Adrenal gland (tissue), 5 donors: ENCODE data around the gene TIMP2.

Experiments used
- CTCF ChIP-seq, 6 experiments: fragments of 450-650 bp in 4 of 6; fragments of 200-600 bp in 2 of 6; sonication (generic) in 1 of 6; IDR thresholded peaks; 1 replicate in 5 of 6; 2 replicates in 1 of 6; pipeline versions ENCODE4 v1.5.1 to v1.8.0; 2016 to 2021; ENCODE audit warnings: antibody characterized with exemption in 6 of 6, mild to moderate bottlenecking in 2 of 6, moderate library complexity in 1 of 6
- POLR2A ChIP-seq, 2 donors: fragments of 450-650 bp; IDR thresholded peaks; one replicate each; pipeline ENCODE4 v1.6.1; 2017; ENCODE audit warnings: antibody characterized with exemption in 2 of 2, mild to moderate bottlenecking in 2 of 2, moderate library complexity in 1 of 2
- donor health status: DM: no; HTN: no; CAD: no.

GRCh38 chr17:78806451-78806850 is 118.7 kb downstream of the TIMP2 start:
- TF ChIP-seq POLR2A (IDR thresholded peaks at IDR 0.05) (no peak), CTCF (IDR thresholded peaks at IDR 0.05) (no peak)
